CD4-positive, alpha-beta T cell treated with Interleukin-15 for 4 hours (primary cell): ENCODE measurements around the gene CYP46A1.

Experiments used
- DNase-seq: peaks from one replicate; pipeline ENCODE4 v3.0.0-alpha.2; 2020; ENCODE audit warnings: low spot score

The CYP46A1 gene

DNA sequence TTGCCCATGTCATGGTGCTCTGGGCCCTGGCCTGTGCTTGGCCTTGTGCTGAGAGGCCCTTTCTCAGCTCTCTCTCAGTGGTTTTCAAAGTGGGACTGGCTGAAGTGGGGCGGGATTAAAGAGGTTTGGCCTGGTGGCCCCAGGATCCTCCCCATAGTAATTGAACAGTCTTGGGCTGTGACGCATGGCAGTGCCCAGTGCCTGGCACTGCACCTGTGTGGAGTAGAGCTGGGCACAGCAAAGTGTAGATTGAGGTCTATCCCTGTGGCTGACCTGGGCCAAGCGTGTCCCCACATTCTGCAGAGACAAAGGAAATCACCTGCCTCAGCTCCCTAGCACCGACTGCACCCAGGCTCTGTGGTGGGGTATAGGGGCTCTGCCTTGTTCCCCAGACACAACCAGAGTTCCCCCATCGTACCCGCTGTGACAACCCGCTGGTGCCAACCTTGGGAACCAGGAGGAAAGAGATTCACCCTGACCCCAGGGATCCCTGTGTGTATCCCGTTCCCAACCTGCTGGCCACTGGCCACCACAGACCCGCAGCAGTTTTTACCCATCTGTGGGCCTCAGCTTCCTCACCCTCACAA lies 9.9 kb upstream of the CYP46A1 start:
- no peak for DNase-seq

DNA sequence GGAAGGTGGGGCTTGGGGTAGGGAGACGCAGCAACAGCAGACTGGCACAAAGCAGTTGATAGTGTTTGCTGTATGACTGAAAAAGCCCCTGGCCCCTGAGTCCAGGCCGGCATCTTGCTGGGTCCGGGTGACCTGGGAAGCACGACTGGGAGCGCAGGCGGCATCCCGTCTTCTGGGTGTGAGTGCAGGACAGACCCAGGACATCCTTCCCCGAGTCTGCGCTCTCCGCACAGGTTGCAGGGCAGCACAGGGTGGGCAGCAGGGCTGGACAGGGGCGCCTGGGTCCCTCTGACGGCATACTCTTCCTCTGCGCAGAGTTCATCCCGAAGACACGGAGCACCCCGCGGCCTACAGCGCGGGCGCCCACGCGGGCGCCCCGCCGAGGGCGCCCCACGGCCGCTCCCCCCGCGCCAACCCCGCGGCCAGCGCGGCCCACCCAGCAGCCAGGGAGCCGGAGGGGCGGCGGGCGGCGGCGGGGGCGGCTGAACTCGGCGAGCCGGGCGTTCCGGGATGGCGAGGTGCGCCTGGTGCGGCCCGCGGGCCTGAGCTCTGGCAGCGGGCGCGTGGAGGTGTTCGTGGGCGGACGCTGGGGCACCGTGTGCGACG lies 9.2 kb upstream of the CYP46A1 start:
- DNase-seq = no peak

DNA sequence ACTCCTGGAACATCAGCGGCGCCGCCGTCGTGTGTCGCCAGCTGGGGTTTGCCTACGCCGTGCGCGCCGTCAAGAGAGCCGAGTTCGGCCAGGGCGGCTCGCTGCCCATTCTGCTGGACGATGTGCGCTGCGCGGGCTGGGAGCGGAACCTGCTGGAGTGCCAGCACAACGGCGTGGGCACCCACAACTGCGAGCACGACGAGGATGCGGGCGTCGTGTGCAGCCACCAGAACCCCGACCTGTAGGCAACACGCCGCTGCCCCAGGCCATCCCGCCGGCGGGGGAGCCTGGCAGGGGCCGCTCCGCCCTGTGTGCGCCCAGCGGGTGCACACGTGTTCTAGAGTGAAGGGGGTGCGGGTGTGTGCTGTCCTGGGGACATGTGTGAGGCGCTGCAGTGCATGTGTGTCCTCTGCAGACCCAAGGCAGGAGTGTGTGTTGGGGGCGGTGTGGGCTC lies 8.7 kb upstream of the CYP46A1 start:
- no peak for DNase-seq

DNA sequence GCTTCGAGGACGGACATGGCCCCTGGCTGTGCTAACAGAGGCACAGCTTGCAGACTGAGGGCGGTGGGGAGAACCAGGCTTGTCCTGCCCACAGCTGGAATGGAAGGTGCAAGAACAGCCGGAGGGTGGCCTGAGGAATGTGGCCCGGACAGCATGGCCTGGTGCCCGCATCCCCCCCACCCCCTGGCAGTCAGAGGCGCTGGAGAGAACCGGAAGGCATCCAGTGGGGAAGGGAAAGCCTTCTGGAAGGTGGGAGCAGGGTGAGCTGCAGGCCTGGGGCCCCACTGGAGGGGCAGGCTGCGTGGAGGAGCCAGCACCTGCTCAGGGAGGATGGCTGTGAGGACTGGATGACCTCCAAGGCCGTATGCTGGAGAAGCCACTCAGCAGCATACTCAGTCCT lies 8.1 kb upstream of the CYP46A1 start:
- DNase-seq = no peak

DNA sequence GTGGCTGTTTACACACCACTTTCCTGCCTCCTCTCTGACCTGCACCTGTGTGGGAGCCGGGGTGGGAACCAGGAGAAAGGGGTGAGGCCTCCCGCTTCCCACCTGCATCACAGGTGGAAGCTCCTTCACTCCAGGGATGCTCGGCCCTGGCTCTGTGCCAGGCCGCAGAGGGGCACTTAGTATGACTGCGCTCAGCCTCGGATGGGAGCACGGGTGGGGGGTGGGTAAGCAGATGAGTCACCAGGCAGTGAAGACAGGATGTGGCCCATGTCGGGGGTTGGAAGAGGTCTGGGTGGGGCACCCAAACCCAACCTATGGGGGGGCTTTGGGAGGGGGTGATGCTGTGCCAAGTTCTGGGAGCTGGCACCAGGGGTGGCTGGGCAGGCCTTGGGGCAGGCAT lies 7.4 kb upstream of the CYP46A1 start:
- DNase-seq = peak; percentile 27

DNA sequence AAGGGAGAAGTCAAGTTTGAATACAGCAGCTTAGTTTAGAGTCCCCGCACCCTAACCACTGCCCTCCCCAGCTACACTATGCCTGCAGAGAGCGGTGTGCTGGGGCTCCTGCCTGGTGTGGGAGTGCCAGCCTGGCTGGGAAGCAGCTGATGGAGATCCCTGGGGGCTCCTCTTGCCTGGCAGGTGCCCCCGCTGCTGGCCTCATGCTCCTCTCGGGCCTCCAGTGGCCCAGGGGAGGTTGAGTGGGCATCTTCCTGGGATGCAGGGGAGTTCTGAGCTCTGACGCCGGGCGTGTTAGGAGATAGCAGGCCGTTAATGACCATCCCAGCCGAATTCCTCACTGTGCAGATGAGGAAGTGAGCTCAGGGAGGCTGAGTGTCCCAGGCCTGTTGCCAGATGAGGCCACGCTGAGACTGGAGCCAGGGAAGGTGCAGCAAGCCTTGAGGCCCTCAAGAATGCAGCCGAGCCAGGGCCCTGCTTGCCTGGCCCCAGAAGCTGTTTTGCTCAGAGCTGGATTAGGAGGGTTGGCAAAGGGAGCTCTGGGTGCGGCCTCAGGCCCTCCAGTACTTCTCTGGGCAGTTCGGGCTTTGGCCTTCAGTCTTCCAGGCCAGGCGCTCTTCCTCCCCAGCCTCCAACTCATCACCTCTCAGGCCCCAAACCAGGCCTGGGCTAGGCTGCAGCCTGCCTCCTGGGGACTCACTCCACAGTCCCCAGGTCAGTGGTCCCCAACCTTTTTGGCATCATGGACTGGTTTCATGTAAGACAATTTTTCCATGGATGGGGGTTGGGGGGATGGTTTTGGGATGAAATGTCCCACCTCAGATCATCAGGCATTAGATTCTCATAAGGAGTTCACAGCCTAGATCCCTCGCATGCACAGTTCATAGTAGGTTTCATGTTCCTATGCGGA lies 6.6 kb upstream of the CYP46A1 start:
- no peak for DNase-seq

DNA sequence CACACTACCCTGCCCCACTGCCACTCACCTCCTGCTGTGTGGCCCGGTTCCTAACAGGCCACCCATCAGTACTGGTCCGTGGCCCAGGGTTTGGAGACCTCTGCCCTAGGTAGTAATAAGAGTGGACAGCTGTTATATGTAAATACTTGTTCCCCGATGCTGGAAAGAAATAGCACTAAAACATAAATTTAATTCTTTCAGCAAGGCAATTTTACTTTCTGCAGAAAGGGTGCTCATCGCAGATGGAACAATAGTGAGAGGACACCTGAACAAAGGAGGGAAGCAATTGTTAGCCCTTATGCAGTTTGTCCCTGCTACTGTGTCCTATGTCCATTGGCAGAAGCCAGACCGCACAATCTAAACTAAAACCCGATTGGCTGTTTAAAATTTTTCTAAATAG lies 5.9 kb upstream of the CYP46A1 start:
- DNase-seq = no peak

DNA sequence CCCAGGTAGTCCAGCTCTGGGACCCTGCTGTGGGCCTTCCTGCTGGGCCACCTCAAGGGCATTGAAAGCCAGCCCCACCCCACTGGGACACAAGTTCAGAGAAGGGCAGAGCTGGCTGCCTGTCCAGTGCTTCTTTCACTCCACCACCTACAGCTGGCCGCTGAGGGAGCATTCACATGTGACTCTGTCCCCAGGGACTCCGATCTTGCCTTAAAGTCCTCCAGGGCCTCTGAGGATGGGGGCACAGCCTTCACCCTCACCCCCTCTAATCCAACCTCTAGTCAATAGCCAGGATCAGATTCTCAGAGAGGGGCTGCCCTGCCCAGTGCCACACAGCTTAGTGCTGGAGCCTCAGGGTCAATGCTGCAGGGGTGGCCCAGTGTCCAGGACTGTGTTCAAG lies 5.0 kb upstream of the CYP46A1 start:
- DNase-seq = no peak

DNA sequence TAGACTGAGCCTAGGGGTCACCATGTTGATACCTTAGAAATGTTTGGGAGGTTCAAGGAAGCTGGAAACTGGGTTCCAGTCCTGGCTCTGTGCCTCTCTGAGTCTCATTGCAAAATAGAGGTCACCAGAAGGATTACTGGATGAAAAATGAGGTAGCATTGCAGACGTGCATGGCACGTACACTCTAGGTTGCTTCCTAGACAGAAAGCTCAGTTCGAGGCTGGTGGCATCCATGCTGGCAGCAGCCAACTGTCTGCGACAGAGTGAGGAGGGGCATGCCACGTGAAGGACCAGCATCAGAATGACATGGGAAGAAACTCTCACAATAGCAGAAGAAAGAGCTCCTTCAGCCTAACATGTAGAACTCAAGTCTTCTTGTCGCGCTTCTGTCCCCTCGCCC lies 4.6 kb upstream of the CYP46A1 start:
- no peak for DNase-seq

DNA sequence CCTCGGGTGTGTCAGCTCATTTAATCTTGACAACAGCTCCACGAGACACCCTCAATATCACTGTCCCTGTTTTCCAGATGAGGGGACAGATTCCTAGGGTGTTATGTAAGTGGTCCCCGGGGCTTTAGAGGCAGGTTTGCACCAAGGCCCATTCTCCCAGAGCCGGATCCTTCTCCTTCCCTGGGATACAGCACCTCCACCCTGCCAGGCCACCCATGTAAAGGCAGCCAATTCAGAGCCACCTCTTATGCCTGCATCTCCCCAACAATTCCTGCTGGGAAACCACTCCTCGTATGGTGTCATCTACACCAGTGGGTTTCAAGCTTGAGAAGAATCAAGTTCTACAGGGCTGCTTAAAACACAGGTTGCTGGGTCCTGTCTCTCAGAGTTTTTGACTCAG lies 4.1 kb upstream of the CYP46A1 start:
- DNase-seq = no peak

DNA sequence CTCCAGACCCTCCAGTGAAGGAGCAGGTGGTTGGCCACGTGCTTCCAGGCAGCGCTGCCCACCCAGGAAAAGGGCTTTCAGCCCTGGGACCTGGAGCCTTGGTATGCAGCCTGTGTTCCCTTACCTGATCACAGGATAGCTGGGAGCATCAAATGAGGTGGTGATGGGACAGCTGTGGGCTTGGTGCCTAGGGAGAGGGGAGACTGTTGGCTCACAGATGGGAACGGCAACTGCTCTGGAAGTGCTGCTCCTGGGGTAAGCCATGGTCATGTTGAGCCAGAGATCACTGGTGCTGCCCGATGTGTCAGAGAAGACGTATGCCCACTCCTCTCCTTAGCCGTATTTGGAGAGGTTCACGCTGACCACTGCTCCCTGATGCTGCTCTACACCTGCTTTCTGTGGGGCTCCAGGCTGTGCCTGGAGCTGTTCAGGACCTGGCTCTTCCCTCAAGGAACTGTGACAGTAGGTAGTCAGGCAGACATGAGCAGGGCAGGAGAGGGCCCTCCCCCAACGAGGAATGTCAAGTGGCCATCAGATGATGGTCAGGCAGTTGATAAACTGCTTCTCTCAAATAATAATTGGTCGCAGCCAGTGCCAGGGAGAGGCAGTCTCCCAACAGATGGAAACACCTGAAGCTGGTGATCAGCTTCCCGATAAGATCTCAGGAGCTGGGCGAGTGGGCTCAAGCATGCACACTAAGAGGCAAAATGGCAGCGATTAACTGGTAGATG lies 2.8 kb upstream of the CYP46A1 start:
- DNase-seq = no peak

DNA sequence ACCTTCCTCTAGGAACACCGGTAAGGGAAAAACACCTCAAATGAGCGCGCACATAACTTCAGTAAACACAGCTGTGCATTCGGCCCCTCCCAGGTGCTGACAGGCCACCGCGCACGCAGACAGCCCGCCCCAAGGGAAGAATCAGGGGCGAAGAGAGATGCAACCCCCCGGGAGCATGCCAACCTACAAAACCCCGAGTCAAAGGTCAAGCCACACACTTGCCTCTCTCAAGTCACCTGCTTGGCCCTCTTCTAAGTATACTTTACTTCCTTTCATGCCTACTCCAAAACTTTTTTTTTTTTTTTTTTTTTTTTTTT lies 2.3 kb upstream of the CYP46A1 start:
- no peak for DNase-seq

DNA sequence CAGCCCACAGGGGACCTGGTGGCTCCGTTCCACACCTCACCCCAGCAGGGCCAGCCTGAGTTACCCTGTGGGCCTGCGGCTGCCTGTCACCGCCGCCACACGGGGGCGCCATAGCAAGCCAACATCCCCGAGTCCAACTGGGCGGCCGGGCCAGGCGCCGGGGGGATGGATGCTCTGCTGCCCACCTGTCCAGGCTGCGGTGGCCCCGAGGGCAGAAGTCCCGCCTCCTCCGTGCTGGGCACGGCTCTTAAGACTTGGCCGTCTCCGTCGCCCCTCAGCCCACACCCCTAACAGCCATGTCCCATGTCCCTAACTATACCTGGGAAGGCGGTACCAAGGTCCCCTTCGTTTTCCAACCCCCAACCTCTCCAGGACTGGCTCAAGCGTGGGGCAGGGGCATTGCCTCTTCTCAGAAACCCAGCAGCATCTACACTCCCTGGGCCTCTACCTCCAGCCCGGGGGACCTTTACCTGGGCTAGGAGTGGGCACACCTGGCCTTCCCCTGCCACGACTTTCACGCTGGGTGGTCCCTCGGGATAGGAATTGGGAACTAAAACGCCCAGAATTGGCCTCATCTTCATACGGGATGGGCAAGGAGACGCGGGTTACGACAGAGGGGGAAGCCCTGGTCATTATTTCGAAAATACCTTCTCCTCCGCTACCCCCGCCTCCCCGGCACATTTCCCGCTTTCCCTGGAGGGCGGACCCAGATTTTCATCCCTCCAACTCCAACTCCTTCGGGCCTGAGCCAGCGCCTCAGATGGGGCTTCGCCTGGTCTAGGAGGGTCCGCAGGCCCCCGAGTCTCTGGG lies 1.1 kb upstream of the CYP46A1 start:
- DNase-seq = peak; percentile 81

DNA sequence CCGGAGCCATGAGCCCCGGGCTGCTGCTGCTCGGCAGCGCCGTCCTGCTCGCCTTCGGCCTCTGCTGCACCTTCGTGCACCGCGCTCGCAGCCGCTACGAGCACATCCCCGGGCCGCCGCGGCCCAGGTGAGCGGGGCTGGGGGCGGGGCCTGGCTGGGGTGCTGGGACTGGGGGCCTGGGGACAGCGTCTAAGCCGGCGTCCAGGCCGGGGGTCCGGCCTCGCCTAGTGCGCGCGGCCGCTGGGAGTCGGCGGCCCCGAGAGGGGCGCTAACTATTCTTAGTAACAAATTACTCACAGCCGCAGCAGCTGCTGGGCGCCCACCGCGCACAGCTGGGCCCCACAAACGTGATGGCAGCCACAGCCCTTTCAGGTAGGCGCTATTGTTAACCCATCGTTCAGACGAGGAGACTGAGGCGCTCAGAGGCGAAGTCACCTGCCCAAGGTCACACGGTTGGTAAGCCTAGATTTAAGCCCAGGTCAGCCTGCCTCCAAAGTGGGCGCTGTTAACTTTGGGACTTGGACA lies 374 bp downstream of the CYP46A1 start:
- no peak for DNase-seq

DNA sequence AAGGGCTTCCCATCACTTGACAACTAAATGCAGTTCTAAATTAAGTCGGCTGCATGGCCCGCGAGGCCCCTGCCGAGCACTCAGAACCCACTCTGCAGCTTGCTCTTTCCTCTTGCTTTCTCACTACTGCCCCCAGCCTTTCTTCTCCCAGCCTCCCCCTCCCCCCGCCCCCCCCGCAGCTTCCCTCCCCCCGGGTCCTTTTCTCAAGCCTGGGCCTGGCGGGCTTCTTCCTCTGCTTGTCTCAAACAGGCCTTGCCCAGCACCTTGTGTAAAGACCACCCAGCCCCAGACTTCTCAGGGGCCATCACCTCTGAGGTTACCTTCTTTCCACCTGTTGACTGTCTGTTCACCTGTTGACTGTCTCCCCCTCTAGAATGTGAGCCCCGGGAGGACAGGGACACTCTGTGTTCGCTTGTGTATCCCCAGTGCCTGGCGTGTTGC lies 1.1 kb downstream of the CYP46A1 start:
- no peak for DNase-seq

DNA sequence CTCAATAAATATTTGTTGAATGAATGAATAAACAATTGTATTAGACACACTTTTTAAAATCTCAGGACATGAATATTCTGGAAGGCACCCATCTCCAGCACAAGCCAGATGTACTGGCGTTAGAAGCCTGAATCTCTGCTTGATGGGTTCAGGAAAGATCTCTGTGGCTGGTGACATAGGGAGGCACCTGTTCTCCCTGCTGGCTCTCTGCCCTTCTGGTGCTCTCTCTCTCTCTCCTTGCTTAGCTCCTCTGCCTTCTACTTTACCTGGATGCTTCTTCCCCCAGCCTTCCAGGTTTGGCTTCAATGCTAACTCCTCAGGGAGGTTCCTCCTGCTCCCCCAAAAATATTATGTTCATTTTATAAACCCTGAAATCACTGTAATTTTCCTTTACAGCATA lies 1.5 kb downstream of the CYP46A1 start:
- no peak for DNase-seq

DNA sequence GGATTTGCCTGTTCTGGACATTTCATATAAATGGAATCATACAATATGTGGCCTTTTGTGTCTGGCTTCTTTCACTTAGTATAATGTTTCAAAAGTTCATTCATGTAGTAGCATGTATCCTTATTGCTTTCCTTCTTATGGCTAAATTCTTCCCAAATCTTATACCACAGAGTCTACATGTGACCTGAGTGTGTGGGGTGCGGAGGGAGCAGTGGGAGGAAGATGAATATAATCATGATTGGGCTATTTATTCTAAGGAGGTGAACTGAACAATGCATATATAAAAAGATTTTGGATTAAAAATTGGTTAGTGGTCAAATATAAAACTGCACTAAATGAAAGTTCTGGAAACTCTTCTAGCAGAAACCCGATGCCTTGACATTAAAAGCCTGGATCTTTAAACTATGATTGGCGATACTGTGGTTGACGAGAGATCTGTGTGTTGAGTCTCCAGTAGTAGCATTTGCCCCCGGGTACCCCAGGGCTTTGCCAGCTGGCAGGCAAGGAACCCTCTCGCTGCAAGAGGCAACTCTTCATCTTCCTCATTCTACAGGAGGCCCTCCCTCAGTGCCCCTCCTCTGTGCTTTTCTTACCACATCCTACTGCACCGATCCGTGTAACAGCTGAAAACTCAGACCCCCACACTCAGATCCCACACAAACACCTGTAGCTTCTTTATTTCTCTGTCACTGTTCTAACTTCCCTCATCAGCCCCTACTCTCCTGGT lies 2.6 kb downstream of the CYP46A1 start:
- DNase-seq = no peak

DNA sequence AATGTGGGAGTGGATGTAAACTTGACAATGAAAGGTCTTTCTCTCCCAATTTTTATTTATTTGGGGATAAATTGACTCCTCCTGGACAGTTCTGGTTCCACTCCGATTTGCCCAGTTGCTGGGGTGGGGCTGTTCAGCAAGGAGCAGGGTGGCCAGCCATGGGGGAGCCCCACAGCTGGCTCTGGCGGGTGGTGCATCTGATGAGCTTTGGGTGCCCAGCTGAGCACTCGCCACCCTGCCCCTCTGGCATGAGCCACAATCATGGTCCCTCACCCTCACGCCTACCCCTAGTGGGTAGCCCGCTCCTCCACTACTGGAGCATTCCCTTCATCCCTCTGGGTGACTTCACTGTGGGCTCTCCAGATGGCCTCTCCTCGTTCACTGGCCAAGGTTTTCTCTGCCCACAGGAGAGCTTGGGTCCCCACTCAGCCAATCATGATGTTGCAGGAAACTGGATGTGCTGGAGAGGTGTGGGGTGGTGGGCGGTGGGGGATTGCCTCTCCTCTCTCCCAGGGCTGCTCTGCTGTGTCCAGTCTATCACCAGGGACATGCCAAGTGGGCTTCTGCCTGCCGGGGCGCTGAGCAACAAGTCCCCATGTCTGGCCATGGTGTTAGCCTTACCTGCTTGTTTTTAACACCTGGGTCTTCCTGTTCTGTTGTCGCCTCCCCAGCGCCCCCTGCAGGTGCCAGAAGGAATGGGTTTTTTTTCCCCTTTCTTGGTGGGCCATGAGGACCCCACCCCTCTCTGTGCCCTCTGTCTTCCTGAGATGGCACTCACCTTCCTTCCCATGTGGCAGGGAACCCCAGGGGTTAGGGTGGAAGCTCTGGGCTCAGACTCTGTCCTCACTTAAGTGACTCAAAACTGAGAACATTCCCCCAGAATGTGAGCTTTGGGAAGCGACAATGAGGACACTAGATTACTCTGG lies 3.4 kb downstream of the CYP46A1 start:
- DNase-seq = peak; percentile 25

DNA sequence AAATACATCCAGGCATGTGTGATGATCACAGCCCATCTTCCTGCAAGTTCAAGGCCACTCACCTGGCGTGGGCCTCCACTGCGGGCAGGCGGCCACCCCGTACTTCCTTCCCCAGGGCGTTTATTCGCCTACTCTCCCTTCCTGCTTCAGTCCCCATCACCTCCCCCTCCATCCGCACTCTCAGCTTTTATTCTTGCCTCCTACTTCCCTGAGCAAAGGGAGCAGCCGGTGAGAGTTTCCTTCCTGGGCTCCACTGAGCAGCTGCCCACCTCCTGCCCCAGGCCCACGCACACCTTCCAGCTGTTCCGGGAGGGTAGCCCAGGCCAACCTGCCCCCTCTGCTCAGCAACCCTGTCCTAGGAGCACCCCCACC lies 4.1 kb downstream of the CYP46A1 start:
- no peak for DNase-seq

DNA sequence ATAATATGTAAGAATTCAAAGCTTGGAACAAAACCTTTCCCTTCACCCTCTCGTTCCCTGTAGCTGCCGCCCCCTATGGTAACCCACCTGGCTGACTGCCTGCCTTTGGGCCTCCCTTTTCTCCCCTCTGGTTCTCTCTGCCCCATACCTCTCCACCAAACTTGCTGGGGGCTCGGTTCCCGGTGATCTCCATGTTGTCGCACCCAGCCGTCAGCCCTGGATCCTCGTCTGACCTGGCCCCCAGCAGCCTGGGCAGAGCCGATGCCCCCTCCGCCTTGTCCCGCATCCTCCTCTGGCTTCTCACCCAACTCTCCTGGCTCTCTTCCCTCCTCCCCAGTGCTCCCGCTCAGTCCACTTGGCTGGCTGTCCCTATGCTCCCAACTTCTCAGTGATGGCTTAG lies 4.5 kb downstream of the CYP46A1 start:
- DNase-seq = no peak
